Kidney capillary endothelial cell (primary cell): ENCODE results near the gene FSCN2.

Experiments
- DNase-seq: peaks from one replicate; pipeline ENCODE4 v3.0.0-alpha.2; 2018; ENCODE audit warnings: low spot score

Gene FSCN2, protein sequence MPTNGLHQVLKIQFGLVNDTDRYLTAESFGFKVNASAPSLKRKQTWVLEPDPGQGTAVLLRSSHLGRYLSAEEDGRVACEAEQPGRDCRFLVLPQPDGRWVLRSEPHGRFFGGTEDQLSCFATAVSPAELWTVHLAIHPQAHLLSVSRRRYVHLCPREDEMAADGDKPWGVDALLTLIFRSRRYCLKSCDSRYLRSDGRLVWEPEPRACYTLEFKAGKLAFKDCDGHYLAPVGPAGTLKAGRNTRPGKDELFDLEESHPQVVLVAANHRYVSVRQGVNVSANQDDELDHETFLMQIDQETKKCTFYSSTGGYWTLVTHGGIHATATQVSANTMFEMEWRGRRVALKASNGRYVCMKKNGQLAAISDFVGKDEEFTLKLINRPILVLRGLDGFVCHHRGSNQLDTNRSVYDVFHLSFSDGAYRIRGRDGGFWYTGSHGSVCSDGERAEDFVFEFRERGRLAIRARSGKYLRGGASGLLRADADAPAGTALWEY

DNA sequence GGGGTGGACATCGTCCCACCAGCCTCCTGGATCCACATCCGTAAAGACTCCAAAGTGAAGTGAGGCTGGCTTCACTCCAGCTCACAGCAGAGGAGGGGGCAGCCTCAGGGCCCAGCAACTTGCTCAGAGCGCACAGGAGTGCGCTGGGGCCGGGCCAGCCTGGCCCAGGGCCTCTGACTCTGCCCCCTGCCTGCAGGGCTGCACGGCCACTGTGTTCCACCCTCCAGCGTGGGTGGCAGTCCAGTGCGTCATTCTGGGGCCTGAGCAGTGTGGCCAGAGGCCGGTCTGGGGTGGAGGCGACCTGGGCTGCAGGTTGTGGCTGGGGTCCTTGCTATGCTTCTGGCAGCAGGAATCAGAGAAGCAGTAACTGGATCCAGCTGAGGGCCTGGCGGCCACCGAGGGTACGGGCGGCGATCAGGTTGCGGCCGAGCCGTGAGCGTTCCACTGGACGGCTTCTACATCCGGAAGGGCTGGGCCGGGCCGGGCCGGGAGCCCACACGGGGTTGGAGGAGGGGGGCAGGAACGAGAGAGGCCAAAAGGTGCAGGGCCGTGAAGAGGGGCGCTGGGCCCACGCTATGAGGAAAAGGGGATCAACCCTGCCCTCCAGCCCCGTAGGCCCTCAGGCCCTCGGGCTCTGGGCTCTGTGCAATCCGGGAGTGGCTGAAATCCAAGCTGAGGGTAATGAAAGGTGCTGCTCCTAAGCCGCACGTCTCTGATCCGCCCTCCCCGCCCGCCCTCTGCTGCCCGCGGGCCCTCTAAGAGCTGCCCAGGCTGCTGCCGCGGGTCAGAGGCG, at the start of gene FSCN2:
Gene FSCN2, plus strand, starts transcription at position 787 of the 793 bp plus-strand sequence. CDS start 155 bp downstream, outside the sequence.
- no peak for DNase-seq

DNA sequence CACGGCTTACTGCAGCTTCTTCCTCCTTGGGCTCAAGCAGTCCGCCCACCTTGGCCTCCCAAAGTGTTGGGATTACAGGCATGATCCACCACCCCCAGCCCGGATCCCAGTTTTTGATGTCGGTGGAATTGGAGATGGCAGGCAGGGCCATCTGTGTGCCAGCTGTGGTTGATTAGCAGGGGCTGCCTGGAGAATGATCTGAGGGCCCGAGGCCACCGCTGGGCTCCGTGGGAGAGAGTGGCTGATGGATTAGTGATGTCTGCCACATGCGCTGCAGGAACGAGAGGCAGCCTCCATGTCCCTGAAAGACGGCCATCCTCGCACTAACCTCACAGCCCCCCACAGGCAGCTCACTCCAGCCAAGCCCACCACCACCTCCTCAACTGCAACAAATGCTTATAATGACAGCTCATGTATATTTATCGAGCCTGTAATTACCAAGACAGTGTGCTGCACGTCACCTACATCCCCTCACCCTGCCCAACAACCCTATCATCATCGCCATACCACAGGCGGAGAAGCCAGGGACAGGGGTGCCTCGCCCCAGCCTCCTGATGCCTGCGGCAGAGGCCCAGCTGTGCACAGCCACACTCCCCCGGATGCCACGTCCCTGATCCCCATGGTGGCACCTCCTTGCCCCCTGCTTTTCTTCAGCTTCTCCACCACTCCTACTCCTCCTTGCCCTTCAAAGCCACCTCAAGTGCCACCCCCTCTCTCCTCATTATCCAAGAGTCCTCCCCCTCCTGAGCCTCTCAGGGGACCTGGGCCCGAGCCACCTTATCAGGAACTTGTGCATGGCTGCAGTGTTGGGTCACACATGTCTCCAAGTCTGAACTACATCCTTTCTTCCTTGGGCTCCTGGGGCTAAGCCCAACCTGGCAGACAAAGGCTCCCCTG, 48.8 kb upstream of the FSCN2 start:
- DNase-seq, result no peak

DNA sequence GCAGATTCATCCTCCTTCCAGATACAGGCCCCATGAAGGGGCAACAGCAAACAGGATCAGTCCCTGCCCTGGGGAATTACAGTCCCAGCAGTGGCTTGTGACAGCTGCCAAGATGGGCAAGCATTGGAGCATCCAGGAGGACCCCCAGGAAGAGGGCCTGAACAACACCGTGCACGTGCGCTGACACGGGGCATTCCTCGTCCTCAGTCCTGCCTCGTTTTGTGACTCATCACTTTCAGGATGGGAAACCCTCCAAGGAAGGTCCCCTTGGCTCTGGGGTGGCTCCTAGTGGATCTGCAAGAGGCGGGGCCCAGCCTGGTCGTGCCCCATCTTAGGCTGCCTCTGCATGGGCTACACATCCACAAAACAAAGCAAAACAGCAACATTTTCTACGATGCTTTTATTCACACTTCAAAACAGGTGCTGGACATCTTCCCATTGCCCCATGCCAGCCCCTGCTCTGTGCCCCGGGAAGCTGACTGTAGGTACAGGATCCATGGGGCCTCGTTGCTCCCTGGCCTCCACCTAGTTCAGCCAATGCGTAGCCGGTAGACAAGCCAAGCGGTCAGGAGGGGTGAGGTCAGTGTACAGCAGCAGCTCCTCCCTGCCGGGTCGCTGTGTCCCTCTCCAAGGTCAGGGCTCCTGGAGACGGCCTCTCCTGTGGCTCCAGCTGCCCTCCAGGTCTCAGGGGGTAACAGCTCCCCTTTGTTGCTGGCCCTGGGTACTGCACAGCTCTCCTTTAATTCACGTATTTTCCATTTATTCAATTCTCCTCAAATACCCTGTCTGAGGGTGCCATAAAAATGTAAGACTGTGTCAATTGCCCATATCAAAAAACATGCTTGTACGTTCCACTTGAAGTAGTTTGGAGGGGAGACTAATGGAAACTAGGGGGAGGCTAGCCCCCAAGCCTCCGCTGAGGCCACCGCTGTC, 47.8 kb upstream of the FSCN2 start:
- no peak for DNase-seq

DNA sequence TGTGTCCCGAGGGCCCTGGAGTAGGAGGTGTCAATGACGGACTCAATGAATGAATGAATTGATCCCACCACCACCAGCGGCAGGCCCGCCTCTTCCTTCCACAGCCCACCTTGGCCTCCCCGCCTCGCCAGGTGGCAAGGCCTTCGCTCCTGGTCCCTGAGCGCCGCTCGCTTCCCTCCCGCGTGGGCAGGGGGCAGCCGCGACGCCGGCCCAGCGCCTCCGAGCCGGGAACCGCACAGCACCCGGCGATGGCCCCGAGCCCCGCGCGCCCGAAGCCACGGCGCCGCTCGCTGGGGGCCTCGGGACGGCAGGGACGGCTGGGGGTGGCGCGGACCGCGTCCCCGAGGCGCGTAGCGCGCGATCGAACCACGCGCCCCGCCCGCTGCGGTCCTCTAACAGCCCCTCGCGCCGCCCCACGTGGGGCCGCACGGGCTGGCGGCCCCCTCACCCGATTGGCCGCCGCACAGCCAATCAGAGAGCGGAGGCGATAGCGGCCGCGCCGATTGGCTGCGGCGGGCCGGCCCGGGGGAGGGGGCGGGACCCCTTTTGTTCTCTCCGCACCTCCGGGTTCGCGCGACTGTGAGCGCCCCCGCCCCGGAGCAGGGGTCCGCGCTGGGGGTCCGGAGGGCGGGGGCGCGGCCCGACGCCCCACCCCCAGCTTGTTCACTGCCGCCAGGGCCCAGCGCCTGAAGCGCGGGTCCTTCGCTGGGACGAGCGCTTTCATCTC, 46.9 kb upstream of the FSCN2 start:
- peak; percentile 65 for DNase-seq

DNA sequence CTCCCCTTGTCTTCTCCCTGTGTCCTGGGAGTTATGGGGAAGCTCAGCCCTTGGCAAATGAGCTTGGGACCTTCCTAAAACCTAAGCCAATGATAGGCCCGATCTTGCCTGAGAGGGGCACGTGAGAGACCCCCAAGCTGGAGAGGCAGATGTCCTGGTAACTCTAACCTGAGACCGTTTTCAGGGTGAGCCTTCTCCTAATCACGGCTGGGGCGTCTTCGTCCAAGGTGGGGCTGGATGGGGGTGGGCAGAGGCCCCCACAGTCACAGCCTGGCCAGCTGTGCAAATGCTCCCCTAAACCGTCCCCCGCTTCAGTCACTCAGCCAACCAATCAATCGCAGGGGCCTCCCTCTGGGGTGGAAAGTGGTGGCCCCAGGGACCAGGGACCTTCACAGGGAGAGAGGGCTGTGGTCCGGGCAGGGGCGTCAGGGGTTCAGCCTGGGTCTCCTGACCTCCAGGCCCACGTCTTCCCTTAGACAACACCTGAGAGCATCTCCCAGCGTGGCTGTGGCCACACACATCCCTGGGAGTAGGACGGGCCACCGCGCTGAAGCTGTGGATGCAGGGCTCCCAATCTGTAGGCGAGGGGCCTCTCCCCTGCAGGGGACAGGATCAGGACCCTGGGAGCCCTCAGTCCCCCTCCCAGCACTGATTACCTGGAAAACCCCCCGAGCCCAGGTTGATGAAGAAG, 46.2 kb upstream of the FSCN2 start:
- no peak for DNase-seq

DNA sequence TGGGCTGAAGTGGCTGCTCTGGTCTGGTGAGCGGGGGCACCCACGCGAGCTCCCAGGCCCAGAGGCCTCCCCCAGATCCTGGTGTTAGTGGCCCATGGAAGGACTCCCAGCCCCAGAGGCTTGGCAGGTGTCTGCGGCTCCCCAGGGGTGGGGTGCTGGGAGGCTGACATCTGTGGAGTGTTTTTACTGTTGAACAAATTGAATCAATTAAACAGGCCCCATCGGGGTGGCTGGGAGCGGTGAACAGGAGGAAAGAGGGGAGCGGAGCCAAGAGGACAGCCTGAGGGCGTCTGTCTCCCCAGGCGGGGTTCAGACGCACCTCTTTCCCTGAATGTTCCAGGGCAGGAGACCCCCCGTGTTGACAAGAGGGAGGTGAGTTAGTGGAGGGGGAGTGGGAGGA, 45.5 kb upstream of the FSCN2 start:
- no peak for DNase-seq

DNA sequence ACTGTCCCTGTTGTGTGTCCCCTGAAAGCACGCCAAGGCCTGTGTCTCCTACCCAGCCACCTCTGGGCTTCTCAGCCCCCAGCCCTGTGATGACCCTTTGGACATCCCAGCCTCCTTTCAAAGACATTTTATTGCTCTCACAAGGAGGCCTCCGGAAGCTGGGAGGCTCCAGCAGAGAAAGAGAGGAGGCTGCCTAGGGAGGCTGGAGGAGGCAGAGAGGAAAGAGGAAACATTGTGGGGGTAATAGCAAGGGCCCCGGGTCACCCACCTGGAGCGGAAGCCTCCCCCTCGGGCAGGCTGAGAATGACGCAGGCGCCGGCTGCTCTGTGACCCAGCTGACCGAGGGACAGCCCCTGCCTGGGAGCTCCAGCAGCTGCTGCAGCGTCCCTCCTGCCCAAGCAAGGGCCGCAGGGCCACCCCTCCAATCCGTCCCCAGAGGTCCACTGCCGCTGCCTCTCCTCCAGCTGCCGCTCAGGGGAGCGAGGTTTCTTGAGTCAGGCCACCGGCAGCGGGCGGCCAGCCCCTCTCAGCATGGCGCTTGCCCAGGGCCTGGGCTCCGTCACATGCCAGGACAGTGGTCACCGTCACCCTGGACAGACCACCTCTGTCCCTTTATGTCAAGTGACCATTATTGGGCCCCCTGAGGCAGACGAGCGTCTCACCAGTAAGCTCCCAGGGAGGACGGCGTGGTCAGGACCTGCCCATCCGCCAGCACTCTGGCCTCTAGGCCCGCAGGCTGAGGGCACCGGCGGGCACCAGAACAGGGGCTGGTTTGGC, 44.9 kb upstream of the FSCN2 start:
- DNase-seq, result peak; percentile 56

DNA sequence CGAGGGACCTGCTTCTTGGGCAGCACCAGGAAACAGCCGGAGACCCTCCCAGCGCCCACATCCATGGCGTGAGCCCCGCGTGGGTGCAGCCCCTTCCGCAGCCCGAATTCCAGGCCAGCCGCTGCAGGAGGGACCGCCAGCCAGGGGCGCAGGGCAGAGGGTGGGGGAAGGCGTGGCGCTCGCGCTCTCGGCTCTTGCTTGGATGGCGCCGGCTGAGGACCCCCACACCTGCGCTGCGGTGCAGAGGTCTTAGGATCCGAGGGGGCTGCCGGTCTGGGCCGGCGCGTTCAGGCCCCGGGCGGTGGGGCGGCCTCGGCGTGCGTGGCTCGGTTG, 44.3 kb upstream of the FSCN2 start:
- no peak for DNase-seq

DNA sequence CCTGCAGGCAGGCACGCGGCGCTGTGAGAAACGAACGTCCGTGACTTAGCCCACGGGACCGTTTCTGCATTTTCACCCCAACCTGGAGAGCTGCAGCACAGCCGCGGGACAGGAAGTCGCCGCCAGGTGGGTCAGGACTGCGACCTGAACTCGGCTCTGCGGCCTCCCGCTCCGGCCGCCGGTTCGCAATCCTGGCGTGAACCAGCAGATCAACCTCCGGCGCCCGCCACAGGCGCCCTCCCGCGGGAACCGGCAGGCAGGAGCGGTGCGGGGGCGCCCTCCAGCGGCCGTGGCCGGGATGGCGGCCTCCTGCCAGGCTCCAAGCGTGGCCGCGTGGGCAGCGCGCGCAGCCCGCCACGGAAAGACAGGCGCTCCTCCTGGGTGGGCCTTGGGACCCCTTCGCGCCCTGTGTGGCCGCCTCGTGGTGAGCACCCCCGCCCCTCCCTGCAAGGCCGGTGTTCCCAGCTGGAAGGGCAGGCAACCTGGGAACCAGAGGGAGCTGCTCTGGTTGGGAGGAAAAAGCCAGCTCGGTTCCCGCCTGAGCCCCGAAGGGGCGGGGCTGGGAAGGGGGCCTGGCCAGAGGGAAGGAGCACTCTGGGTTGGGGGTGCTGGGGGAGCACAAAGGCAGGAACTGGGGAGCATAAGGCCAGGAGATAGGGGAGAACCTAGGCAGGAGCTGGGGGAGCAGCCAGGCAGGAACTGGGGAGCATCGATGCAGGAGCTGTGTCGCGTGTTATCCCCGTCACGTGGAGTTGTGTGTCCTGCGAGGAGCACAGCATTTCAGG, 43.8 kb upstream of the FSCN2 start:
- peak; percentile 81 for DNase-seq

DNA sequence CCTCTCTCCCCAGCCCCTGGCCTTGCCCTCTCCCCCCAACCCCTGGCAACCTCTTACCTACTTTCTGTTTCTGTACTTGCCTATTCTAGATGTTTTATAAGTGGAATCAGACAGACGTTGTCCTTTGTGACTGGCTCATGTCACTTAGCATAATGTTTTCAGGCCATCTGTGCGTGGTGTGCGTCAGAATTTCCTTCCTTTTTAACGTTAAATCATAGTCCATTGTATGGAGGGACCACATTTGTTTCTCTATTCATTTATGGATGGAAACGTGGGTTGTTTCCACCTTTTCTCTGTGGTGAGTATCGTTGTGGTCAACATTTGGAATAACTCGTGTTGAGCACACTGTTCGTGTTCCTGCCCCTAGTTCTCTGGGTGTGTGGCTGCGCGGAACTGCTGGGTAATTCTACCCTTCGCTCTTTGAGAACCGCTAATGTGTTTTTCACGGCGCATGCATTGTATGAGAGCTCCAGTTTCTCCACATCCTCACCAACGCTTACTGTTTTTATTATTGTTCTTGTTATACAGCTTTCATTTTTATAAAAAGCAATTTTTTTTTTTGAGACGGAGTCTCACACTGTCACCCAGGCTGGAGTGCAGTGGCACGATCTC, 41.9 kb upstream of the FSCN2 start:
- peak; percentile 83 for DNase-seq

DNA sequence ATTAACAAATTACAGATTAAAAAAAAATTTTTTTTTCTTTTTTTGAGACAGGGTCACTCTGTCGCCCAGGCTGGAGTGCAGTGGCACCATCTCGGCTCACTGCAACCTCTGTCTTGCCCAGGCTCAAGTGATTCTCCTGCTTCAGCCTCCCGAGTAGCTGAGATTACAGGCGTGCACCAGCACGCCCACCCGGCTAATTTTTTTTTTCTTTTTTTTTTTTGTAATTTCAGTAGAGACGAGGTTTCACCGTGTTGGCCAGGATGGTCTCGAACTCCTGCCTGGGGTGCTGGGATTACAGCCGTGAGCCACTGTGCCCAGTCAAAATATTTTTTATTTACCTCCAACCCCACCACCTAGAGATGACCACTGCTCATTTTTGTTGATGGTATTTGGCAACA, 41.1 kb upstream of the FSCN2 start:
- DNase-seq, result no peak

DNA sequence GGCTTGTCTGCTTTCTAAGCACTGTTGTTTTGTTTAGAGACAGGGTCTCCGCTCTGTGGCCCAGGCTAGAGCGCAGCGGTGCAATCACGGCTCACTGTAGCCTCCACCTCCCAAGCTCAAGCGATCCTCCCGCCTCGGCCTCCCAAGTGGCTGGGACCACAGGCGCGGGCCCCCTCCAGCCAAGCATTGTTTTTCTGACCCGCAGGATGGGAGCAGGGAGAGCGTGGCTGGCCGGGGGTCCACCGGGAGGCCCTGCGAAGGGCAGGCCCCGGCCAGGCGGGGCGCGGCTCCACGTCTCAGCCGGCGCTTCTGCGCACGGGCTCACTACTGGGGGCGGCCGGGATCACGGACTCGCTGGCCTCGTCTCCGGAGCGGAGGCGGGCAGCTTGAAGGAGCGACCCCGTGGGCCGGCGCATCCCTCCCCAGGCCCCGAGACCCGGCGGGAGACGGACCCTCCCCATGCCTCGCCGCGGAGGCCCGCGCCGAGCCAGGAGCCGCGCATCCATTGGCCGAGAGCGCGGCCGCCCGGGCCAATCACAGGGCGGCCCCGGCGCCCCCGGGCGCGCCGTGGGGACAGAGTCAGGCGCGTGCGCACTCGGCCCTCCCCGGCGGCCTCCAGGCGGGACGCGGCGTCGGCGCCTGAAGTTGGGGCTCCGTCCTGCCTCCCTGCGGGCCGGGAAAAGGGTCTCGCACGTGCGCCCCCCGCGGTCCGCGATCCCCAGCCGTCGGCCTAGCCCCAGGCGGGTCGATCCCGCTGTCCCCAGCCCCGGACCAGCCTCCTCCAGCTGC, 40.5 kb upstream of the FSCN2 start:
- no peak for DNase-seq

DNA sequence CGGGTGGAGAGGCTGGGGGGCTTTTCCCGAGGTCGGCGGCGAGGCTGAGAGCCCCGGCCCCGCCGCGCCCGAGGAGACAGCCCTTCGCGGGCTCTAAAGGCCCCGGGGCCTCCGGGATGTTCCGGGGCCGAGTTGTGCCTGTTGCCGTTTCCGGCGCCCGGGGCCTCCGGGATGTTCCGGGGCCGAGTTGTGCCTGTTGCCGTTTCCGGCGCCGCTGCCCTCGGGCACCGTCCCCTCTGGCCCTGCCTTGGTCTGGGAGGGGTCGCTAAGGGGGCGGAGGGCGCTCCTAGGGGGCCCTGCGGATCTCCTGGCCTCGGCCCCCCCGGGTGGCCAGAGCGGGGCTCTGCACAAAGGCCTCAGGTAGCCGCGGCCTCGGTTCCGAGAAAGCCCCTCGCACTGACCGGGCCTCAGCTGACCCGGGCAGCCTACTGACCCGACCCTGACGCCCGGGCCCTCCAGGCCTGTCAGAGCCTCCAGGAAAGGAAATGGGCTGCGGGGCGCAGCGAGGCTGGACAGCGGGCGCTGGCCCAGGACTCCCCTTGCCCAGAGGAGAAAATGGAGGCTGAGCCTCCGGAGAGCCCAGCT, 39.8 kb upstream of the FSCN2 start:
- DNase-seq, result no peak

DNA sequence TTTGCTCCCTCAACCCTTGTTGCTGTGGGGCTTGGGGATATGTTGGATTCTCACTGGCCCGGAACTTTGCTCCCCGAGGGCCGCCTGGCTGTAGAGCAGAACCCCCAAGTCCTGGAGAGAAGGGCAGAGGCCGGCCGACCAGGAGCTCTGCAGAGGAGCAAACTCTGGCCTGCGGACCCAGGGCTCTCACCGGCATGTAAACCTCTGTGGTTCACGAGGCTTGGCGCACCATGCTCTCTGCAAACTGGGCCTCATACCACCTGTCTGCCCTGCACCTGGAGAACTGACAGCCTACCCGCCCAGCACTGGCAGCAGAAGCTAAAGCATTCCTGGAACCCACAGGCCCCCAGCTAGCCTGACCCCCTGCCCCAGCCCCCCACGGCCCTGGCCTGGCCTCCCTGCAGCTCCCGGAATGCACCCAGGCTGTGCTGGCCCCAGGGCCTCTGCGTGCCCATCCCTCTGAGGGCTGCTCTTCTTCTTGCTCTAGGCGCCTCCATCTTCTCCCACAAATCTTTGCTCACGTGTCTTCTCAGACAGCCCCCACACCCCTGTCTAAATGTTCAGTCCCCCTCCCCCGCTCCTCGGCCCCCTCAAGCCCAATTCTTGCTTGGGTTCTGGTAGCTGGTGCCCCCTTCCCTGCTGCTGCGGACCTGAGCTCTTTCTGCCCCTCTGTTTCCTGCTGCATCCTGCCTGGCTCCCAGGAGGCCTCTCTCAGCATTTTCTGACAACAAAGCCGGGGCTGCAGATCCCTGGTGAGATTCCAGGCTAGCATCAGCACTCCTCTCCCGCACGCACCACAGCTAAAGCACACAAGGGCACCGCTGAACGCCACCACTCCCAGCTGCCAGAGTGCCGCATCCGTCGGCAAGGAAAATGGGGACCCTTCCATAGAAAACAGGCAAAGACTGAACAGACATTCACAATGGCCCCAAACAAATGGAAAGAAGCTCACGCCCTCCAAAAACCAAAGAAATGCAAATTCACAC, 38.9 kb upstream of the FSCN2 start:
- no peak for DNase-seq
